ENCODE measurements around the gene NACC1.
"Not testable (repeated sequence)": the region's sequence is repeated elsewhere in the genome, so short reads cannot be mapped to it uniquely, and the experiment has no call there.

NACC1 gene

GRCh38 chr19:13171146-13171545 is 53.1 kb downstream of the NACC1 start:
- POLR2A ChIA-PET (ENCODE audit: low non-redundant PET): interaction anchor here (0.6 to 0.7 kb wide), 2 partner anchors 14 to 52 kb away, joined by 3 to 4 read pairs; no protein-coding TSS in a partner anchor
- no peak for DNase-seq (ENCODE audit: low spot score)
- no peak for TF ChIP-seq CTCF (conservative IDR thresholded peaks at IDR 0.05; ENCODE audit: low read depth)
- CTCF ChIA-PET: no interaction called here
- H3K27ac ChIP-seq: peak overlapping the region; percentile 100

GRCh38 chr19:13172346-13173138 is 54.5 kb downstream of the NACC1 start:
- ChIA-PET POLR2A (ENCODE audit: low non-redundant PET) (no interaction called here), CTCF (no interaction called here)
- peak overlapping the region; percentile 100 for H3K27ac ChIP-seq

GRCh38 chr19:13173139-13173737 is 55.2 kb downstream of the NACC1 start:
- no peak for TF ChIP-seq CTCF (conservative IDR thresholded peaks at IDR 0.05; ENCODE audit: low read depth)
- ChIA-PET POLR2A (ENCODE audit: low non-redundant PET) (no interaction called here), CTCF (no interaction called here)
- DNase-seq (ENCODE audit: low spot score): no peak
- H3K27ac ChIP-seq: peak overlapping the region; percentile 100

More at GRCh38 chr19:13172346-13173138, 54.5 kb downstream of the NACC1 start:
- DNase-seq (ENCODE audit: low spot score): peak; percentile 82
- no peak for TF ChIP-seq CTCF (conservative IDR thresholded peaks at IDR 0.05; ENCODE audit: low read depth)

GRCh38 chr19:13176345-13176744 is 58.3 kb downstream of the NACC1 start:
- peak overlapping the region; percentile 13; the same call in 1 of the 2 replicates for H3K27ac ChIP-seq

DNA sequence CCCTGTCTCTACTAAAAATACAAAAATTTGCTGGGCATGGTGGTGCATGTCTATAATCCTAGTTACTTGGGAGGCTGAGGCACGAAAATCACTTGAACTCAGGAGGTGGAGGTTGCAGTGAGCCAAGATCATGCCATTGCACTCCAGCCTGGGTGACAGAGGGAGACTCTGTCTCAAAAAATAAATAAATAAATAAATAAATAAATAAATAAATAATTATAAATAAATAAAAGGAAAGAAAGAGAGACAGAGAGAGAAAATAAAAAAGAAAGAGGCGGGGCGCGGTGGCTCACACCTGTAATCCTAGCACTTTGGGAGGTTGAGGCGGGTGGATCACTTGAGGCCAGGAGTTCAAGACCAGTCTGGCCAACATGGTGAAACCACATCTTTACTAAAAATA is 59.5 kb downstream of the NACC1 start:
- CTCF ChIA-PET: interaction anchor here (0.6 to 1.1 kb wide), 3 partner anchors 16 to 70 kb away, joined by 3 to 7 read pairs (median 3); no protein-coding TSS in a partner anchor
- H3K27ac ChIP-seq; DNase-seq (ENCODE audit: low spot score); POLR2A ChIA-PET (ENCODE audit: low non-redundant PET): not testable (repeated sequence)

More at GRCh38 chr19:13176345-13176744, 58.3 kb downstream of the NACC1 start:
- TF ChIP-seq CTCF (conservative IDR thresholded peaks at IDR 0.05; ENCODE audit: low read depth): no peak
- ChIA-PET CTCF (interaction anchor here (0.6 to 0.7 kb wide), 4 partner anchors 8 to 1522 kb away, joined by 3 read pairs; no protein-coding TSS in a partner anchor), POLR2A (ENCODE audit: low non-redundant PET) (no interaction called here)
- DNase-seq (ENCODE audit: low spot score): no peak

- CTCF ChIA-PET: interaction anchor here (1.1 kb wide), 1 partner anchor 69 kb away, joined by 3 read pairs; no protein-coding TSS in a partner anchor
- not testable (repeated sequence) for DNase-seq (ENCODE audit: low spot score); H3K27ac ChIP-seq
- POLR2A ChIA-PET (ENCODE audit: low non-redundant PET): interaction anchor here (0.6 kb wide), 1 partner anchor 10 kb away, joined by 7 read pairs; no protein-coding TSS in a partner anchor
These were observed 60.2 kb downstream of the NACC1 start for GRCh38 chr19:13178291-13178690.

DNA sequence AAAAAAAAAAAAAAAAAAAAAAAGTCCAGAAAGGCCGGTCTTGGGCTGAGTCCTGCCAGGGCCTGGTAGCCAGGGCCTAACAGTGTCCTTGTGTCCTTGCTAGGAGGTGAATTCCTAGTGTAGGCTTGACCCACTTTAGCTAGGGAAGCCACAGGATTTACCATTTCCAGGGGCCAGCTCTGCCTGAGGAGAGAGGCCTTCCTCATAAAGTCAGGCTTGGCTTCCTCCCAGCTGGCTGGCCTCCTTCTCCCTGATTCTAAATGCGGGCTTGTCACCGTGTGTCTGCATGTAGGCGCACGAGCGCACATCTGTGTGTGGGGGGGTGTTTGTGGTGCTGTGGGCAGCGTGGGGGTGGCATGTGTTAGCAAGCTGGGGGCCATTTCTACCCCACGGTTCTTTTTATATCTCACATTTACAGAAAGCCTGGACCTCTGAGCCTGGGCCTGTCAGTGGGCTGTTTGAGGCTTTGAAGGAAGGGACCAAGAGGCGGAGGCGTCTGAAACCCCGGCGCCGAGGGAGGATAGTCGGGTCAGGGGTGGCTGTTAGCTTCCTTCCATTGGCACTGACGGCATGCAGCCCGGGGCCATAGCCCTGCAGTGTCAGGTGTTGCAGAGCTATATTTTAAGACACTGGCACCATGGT is 63.8 kb downstream of the NACC1 start:
- ChIA-PET CTCF (interaction anchor here (0.5 to 0.7 kb wide), 2 partner anchors 12 to 26 kb away, joined by 3 read pairs; no protein-coding TSS in a partner anchor), POLR2A (ENCODE audit: low non-redundant PET) (interaction anchor here (1.0 kb wide), 1 partner anchor 19 kb away, joined by 4 read pairs; no protein-coding TSS in a partner anchor)
- peak overlapping the region; percentile 74 for H3K27ac ChIP-seq
- no peak for DNase-seq (ENCODE audit: low spot score)
- no peak for TF ChIP-seq CTCF (conservative IDR thresholded peaks at IDR 0.05; ENCODE audit: low read depth)

DNA sequence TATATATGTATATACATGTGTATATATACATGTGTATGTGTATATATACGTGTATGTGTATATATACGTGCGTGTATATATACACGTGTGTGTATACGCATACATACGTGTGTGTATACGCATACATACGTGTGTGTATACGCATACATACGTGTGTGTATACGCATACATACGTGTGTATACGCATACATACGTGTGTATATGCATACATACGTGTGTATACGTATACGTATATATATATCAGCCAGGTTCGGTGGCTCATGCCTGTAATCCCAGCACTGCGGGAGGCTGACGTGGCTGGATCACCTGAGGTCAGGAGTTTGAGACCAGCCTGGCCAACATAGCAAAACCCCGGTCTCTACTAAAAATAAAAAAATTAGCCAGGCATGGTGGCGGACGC is 66.9 kb downstream of the NACC1 start:
- POLR2A ChIA-PET (ENCODE audit: low non-redundant PET); CTCF ChIA-PET; H3K27ac ChIP-seq; DNase-seq (ENCODE audit: low spot score): not testable (repeated sequence)

- DNase-seq (ENCODE audit: low spot score); POLR2A ChIA-PET (ENCODE audit: low non-redundant PET): not testable (repeated sequence)
- 0 out of 2 replicates have a peak overlapping the region, but pooled peaks have one; percentile 14 for H3K27ac ChIP-seq
- CTCF ChIA-PET: interaction anchor here (0.6 kb wide), 1 partner anchor 21 kb away, joined by 3 read pairs; no protein-coding TSS in a partner anchor
These were observed 67.9 kb downstream of the NACC1 start for GRCh38 chr19:13185763-13186657.

Measured in RWPE1 (cell line).